ACC112 (cell line): ENCODE data around the gene DNAAF5.

Experiments used
- H2AFZ ChIP-seq: fragments of 200-600 bp; sonication (generic); one replicate; pipeline ENCODE4 v1.6.0; 2017; ENCODE audit warnings: antibody characterized with exemption, low read length; ENCODE audit not compliant: unreplicated experiment
- H3K27ac ChIP-seq: fragments of 200-600 bp; sonication (generic); 2 replicates; pipeline ENCODE4 v1.5.1; 2014; ENCODE audit warnings: low read depth, mild to moderate bottlenecking, antibody characterized with exemption, low read length, moderate library complexity
- H3K27me3 ChIP-seq: fragments of 200-600 bp; sonication (generic); 2 replicates; pipeline ENCODE4 v1.6.1; 2014; ENCODE audit warnings: mild to moderate bottlenecking, antibody characterized with exemption, low read length, moderate library complexity, mixed read lengths; ENCODE audit not compliant: insufficient read depth
- H3K36me3 ChIP-seq: fragments of 200-600 bp; sonication (generic); 2 replicates; pipeline ENCODE4 v1.6.1; 2016; ENCODE audit warnings: mild to moderate bottlenecking, antibody characterized with exemption, low read length, moderate library complexity, mixed read lengths; ENCODE audit not compliant: insufficient read depth
- H3K4me1 ChIP-seq: fragments of 200-600 bp; sonication (generic); one replicate; pipeline ENCODE4 v1.6.1; 2016; ENCODE audit warnings: low read length, mixed read lengths; ENCODE audit not compliant: insufficient read depth, unreplicated experiment, control insufficient read depth
- H3K4me3 ChIP-seq: fragments of 200-600 bp; sonication (generic); 2 replicates; pipeline ENCODE4 v1.5.1; 2014; ENCODE audit warnings: mild to moderate bottlenecking, low read depth, low read length
- H3K79me2 ChIP-seq: fragments of 200-600 bp; sonication (generic); one replicate; pipeline ENCODE4 v1.6.0; 2016; ENCODE audit warnings: low read length; ENCODE audit not compliant: control insufficient read depth, unreplicated experiment, insufficient read depth

DNAAF5 gene

DNA sequence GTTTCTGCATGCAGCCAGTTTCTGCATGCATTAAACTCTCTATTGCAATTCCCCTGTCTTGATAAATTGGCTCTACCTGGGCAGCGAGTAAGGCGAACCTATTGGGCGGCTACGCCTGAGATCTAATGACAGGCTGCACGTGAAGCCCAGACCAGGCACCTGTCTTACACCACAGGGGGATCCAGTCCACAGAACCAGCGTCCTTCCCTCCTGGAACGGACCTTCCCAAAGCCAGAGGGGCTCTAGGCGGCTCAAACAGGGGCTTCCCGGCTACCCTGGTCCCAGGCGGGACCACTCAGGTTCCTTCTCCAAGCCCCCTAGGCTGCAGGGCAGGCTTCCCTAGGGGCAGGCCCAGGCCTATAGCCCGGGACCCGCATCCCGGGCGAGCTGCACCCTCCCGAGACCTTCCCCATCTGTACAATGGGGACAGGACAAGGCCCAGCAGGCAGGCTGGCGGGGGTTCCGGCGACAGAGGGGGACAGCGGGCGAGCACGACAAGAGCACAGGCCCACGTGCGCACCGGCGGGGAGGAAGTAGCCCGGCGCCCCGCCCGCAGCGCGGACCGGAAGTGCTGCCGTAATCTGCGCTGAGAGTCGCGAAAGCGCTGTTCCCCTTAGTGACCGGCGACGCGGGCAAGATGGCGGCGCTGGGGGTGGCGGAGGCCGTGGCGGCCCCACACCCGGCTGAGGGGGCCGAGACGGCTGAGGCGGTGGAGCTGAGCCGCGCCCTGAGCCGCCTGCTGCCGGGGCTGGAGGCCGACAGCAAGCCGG, at the start of gene DNAAF5:
Gene DNAAF5 (plus strand): TSS at position 616 of the 770 bp plus-strand sequence. CDS start 22 bp downstream, at position 638.
- Histone ChIP-seq H3K4me1 (peaks cover 14% of the 10 kb centered on the region), H3K27ac (0 out of 2 replicates have a peak within 1 kb of the TSS, but pooled peaks have one; percentile 8), H3K36me3 (peaks cover 23% of the 10 kb centered on the region; the same call in 1 of the 2 replicates), H3K27me3 (no peaks in the 10 kb centered on the region), H3K79me2 (peaks cover 30% of the 10 kb centered on the region), H3K4me3 (peak within 1 kb of the TSS; percentile 92), H2AFZ (peak within 1 kb of the TSS; percentile 97)

DNA sequence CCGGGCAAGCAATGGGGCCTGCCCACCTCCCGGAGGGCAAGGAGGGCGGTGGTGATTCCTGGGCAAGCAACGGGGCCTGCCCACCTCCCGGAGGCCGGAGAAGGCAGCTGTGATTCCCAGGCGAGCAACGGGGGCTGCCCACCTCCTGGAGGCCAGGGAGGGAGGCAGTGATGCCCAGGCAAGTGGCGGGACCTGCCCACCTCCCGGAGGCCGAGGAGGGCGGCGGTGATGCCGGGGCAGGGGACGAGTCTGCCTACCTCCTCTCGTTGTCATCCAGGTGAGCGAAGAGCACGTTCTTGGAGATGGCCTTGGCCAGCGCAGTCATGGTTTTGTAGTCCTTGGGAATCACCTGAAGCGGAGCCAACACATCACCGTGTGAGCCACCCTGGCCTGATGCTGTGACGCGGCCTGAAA, 49.5 kb upstream of the DNAAF5 start:
- no peaks in the 10 kb centered on the region for H3K27me3 ChIP-seq
- H3K4me3 ChIP-seq, result no peak overlapping the region
- no peaks in the 10 kb centered on the region for H3K4me1 ChIP-seq
- no peak overlapping the region for H2AFZ ChIP-seq
- H3K27ac ChIP-seq, result no peak overlapping the region
- H3K36me3 ChIP-seq, result peaks cover 18% of the 10 kb centered on the region; the same call in 1 of the 2 replicates
- H3K79me2 ChIP-seq, result no peaks in the 10 kb centered on the region

GRCh38 chr7:680411-681127, 45.9 kb upstream of the DNAAF5 start:
- H3K27me3 ChIP-seq, result no peaks in the 10 kb centered on the region
- H3K36me3 ChIP-seq, result peaks cover 26% of the 10 kb centered on the region
- no peak overlapping the region for H3K4me3 ChIP-seq
- no peaks in the 10 kb centered on the region for H3K4me1 ChIP-seq
- no peaks in the 10 kb centered on the region for H3K79me2 ChIP-seq
- H3K27ac ChIP-seq, result no peak overlapping the region
- H2AFZ ChIP-seq, result no peak overlapping the region

DNA sequence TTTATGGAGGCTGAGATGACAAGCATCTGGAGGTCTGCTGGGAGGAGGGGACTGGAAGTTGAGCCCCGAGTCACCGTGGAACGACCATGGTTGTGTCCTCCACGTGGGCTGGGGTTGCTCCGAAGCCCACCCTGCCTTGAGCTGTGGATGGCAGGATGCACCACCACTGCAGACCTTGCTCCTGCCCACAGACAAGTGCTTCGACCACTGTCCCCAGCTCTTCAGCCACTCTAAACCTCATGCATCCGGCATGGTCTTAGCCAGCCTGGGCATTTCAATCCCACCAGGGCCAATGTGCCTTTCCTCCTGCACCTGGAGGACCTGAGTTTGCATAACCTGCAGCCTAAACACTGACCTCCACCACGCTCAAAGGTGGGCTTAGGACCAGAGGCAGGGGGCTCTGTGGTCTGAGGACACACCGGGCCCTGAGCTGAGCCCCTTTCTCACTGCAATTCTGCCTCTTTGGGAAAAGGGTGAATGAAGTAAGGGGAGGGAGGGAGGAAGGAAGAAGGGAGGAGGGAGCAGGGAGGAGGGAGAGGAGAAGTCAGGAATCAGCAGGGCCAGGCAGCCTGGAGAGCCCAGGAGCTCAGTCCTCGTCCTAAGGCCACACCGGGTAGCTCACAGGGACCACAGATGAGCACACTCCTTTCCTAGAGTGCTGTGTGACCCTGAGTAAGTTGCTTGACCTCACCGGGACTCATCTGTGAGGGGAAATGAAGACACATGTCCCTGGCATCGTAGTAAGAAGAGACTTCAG, 44.8 kb upstream of the DNAAF5 start:
- H3K27ac ChIP-seq, result no peak overlapping the region
- no peaks in the 10 kb centered on the region for H3K27me3 ChIP-seq
- no peaks in the 10 kb centered on the region for H3K4me1 ChIP-seq
- H3K36me3 ChIP-seq, result peaks cover 25% of the 10 kb centered on the region
- H3K4me3 ChIP-seq, result no peak overlapping the region
- no peaks in the 10 kb centered on the region for H3K79me2 ChIP-seq
- no peak overlapping the region for H2AFZ ChIP-seq

DNA sequence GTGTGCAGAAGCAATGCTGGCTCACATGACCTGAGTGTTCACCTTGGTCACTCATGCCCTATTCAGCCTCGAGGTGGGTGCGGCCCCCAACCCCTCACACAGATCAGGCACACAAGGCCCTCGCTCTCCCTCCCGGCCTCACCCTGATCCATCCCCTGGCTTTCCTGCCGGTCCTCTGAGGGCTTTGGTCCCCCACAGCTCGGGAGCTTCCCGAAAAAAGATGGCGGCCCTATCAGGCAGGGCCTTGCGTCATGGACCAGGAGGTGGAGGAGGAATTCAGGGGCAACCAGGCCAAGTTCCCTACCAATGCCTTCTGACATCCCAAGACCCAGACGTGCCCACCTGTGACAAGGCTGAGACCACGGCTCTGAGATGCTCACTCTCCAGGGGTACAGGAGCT, 43.7 kb upstream of the DNAAF5 start:
- Histone ChIP-seq H3K27me3 (no peaks in the 10 kb centered on the region), H3K4me1 (no peaks in the 10 kb centered on the region), H3K4me3 (no peak overlapping the region), H3K27ac (no peak overlapping the region), H3K79me2 (no peaks in the 10 kb centered on the region), H2AFZ (no peak overlapping the region), H3K36me3 (peaks cover 21% of the 10 kb centered on the region)

DNA sequence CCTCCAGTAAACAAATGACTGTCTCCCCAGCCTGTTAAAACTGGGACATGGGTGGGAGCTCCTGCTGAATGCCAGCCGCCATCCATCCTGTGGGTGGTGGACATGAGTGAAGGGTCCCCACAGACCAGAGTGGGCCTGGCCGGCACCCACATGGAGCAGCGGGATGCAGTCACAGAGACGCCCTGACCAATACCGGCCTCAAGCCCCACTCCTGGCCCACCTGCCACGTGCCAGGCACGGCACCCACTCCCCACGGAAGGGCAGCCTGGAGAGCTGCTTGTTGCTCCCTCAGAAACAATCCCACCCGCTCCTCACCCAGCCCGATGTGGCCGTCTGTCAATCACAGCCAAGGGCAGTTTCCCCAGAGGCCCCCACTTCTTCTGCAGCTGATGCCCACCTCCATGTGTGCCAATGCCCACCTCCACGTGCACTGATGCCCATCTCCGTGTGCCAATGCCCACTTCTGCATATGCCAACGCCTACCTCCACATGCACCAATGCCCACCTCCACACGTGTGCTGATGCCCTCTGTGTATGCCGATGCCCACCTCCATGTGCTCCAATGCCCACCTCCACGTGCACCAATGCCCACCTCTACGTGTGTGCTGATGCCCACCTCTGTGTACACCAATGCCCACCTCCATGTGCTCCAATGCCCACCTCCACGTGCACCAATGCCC, 42.8 kb upstream of the DNAAF5 start:
- Histone ChIP-seq H3K27me3 (no peaks in the 10 kb centered on the region), H2AFZ (no peak overlapping the region), H3K36me3 (peaks cover 16% of the 10 kb centered on the region)

GRCh38 chr7:684416-684815, 42.1 kb upstream of the DNAAF5 start:
- H3K36me3 ChIP-seq, result peaks cover 16% of the 10 kb centered on the region
- H3K4me3 ChIP-seq, result no peak overlapping the region
- H2AFZ ChIP-seq, result no peak overlapping the region
- no peaks in the 10 kb centered on the region for H3K4me1 ChIP-seq
- no peaks in the 10 kb centered on the region for H3K79me2 ChIP-seq
- no peak overlapping the region for H3K27ac ChIP-seq
- H3K27me3 ChIP-seq, result no peaks in the 10 kb centered on the region

More for the DNA sequence above, 42.8 kb upstream of the DNAAF5 start:
- Histone ChIP-seq H3K4me1 (no peaks in the 10 kb centered on the region), H3K4me3 (no peak overlapping the region), H3K27ac (no peak overlapping the region), H3K79me2 (no peaks in the 10 kb centered on the region)

- H3K27ac ChIP-seq, result no peak overlapping the region
- H3K27me3 ChIP-seq, result no peaks in the 10 kb centered on the region
- no peaks in the 10 kb centered on the region for H3K79me2 ChIP-seq
- no peak overlapping the region for H3K4me3 ChIP-seq
- no peak overlapping the region for H2AFZ ChIP-seq
- no peaks in the 10 kb centered on the region for H3K4me1 ChIP-seq
- peaks cover 11% of the 10 kb centered on the region for H3K36me3 ChIP-seq
Observed at GRCh38 chr7:685540-685939, 41.0 kb upstream of the DNAAF5 start.

DNA sequence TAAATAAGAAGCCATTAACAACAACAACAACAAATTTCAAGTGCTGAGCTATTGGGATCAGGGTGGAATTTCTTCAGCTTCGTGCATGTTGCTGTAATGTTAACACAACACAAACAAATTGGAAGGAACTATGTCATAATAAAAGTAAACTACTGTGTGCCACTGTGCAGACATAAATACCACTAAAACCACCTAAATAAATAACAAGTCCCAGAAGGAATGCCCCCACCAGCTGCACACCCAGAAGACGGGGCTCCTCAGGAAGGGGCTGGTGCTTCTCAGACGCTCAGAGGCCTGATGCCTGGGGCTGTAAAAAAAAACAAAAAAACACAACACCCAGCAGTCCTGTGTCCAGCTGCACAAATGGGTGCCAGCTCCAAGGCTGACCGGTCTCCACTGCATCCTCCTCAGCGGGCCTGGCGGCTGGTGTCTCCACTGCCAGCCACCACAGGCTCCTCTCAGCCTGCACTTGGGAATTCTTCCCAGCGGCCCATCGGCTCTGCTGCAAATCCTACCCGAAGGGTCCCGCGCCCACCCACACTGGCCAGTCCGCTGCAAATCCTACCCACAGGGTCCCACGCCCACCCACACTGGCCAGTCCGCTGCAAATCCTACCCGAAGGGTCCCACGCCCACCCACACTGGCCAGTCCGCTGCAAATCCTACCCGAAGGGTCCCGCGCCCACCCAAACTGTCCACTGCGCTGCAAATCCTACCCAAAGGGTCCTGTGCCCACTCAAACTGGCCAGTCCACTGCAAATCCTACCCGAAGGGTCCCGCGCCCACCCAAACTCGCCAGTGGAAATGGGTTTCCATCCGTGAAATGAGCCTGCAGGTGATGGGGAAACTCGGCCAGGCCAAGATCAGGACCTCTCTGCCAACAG, 35.8 kb upstream of the DNAAF5 start:
- H3K79me2 ChIP-seq, result no peaks in the 10 kb centered on the region
- no peak overlapping the region for H3K4me3 ChIP-seq
- H3K27ac ChIP-seq, result no peak overlapping the region
- H2AFZ ChIP-seq, result no peak overlapping the region
- H3K27me3 ChIP-seq, result no peaks in the 10 kb centered on the region
- no peaks in the 10 kb centered on the region for H3K4me1 ChIP-seq
- H3K36me3 ChIP-seq, result 0 out of 2 replicates have a peak, but pooled peaks cover 3% of the 10 kb centered on the region
